Measurements from ENCODE around the gene OSBPL9.
"Not testable (repeated sequence)": the region's sequence is repeated elsewhere in the genome, so short reads cannot be mapped to it uniquely, and the experiment has no call there.

OSBPL9 gene

GRCh38 chr1:51641096-51641495 is 24.2 kb downstream of the OSBPL9 start:
- DNase-seq: no peak

- DNase-seq: no peak
These were observed 25.8 kb downstream of the OSBPL9 start for GRCh38 chr1:51642739-51643142.

- DNase-seq: no peak
These were observed 26.5 kb downstream of the OSBPL9 start for GRCh38 chr1:51643362-51643761.

- no peak for DNase-seq
These were observed 27.1 kb downstream of the OSBPL9 start for GRCh38 chr1:51644020-51644419.

- DNase-seq: no peak
These were observed 27.8 kb downstream of the OSBPL9 start for GRCh38 chr1:51644533-51645197.

- not testable (repeated sequence) for DNase-seq
These were observed 29.7 kb downstream of the OSBPL9 start for GRCh38 chr1:51646592-51646991.

GRCh38 chr1:51648180-51649109 is 31.6 kb downstream of the OSBPL9 start:
- no peak for DNase-seq

- no peak for DNase-seq
These were observed 32.8 kb downstream of the OSBPL9 start for GRCh38 chr1:51649593-51650091.

- DNase-seq: no peak
These were observed 33.3 kb downstream of the OSBPL9 start for GRCh38 chr1:51650198-51650597.

GRCh38 chr1:51651552-51651942 is 34.7 kb downstream of the OSBPL9 start:
- no peak for DNase-seq

- DNase-seq: no peak
These were observed 35.7 kb downstream of the OSBPL9 start for GRCh38 chr1:51652599-51652998.

- DNase-seq: no peak
These were observed 36.2 kb downstream of the OSBPL9 start for GRCh38 chr1:51653127-51653526.

GRCh38 chr1:51654000-51654399 is 37.1 kb downstream of the OSBPL9 start:
- no peak for DNase-seq

- no peak for DNase-seq
These were observed 39.5 kb downstream of the OSBPL9 start for GRCh38 chr1:51656374-51656773.

GRCh38 chr1:51660580-51660979 is 43.7 kb downstream of the OSBPL9 start:
- no peak for DNase-seq

GRCh38 chr1:51661081-51661518 is 44.2 kb downstream of the OSBPL9 start:
- no peak for DNase-seq

GRCh38 chr1:51663105-51663504 is 46.2 kb downstream of the OSBPL9 start:
- DNase-seq: no peak

- DNase-seq: no peak
These were observed 46.8 kb downstream of the OSBPL9 start for GRCh38 chr1:51663721-51664120.

GRCh38 chr1:51664421-51665240 is 47.7 kb downstream of the OSBPL9 start:
- DNase-seq: no peak

- no peak for DNase-seq
These were observed 49.6 kb downstream of the OSBPL9 start for GRCh38 chr1:51666478-51666877.

- DNase-seq: no peak
These were observed 50.7 kb downstream of the OSBPL9 start for GRCh38 chr1:51667561-51667960.

GRCh38 chr1:51669272-51669671 is 52.4 kb downstream of the OSBPL9 start:
- DNase-seq: no peak

- DNase-seq: no peak
These were observed 52.9 kb downstream of the OSBPL9 start for GRCh38 chr1:51669816-51670215.

Data from NCI-H1105 (cell line).